CD4-positive, alpha-beta memory T cell (primary cell): Measurements from ENCODE around the gene CHDH. TPM values are rescaled to one million over a fixed set of nuclear protein-coding genes. Genes with fewer than 3 reads are reported as not detected.
A peak's percentile ranks its signal among the peaks of the same experiment; 100 is the strongest.

ENCODE experiments used
- CTCF ChIA-PET: fragments of 350-600 bp; sonication (Branson Sonifier 250); formaldehyde crosslinking; loops from one replicate; lab custom pipeline; 2021; ENCODE audit warnings: inconsistent platforms; ENCODE audit not compliant: partially characterized antibody; lab: Charles Lee
- POLR2A ChIA-PET: fragments of 350-600 bp; sonication (Branson Sonifier 250); formaldehyde crosslinking; loops from one replicate; lab custom pipeline; 2021; ENCODE audit not compliant: partially characterized antibody; lab: Charles Lee
- DNase-seq, 5 donors: peaks; one replicate each; pipeline versions ENCODE4 v3.0.0 to v3.0.0-alpha.2; 2020 to 2022; ENCODE audit warnings: mixed read lengths in 1 of 5
- H3K27ac ChIP-seq: one replicate; pipeline ENCODE4 v1.7.0; 2013; ENCODE audit warnings: low read depth, low read length
- H3K27me3 ChIP-seq: 2 replicates; pipeline ENCODE4 v1.7.0; 2013; ENCODE audit warnings: mild to moderate bottlenecking, low read length, moderate library complexity; ENCODE audit not compliant: insufficient read depth
- H3K36me3 ChIP-seq: 2 replicates; pipeline ENCODE4 v1.7.0; 2013; ENCODE audit warnings: mild to moderate bottlenecking, low read length, moderate library complexity; ENCODE audit not compliant: insufficient read depth
- H3K4me1 ChIP-seq: 2 replicates; pipeline ENCODE4 v1.7.0; 2013; ENCODE audit warnings: mild to moderate bottlenecking, low read length, moderate library complexity; ENCODE audit not compliant: insufficient read depth
- H3K4me3 ChIP-seq, 2 donors: one replicate each; pipeline ENCODE4 v1.7.0; 2013; ENCODE audit warnings: low read length in 2 of 2, mild to moderate bottlenecking in 1 of 2
- H3K9me3 ChIP-seq, 2 donors: one replicate each; pipeline ENCODE4 v1.7.0; 2013; ENCODE audit warnings: low read length in 2 of 2, control low read depth in 1 of 2; ENCODE audit not compliant: control insufficient read depth in 1 of 2
- H3K27ac Mint-ChIP-seq, 7 donors: one replicate each; pipeline ENCODE4 v1.8.0; 2020 to 2021; ENCODE audit warnings: mixed read lengths in 7 of 7, mild to moderate bottlenecking in 6 of 7, inconsistent platforms in 3 of 7, moderate library complexity in 3 of 7
- H3K27me3 Mint-ChIP-seq, 2 donors: one replicate each; pipeline ENCODE4 v1.8.0; 2020 to 2021; ENCODE audit warnings: mixed read lengths in 2 of 2
- H3K36me3 Mint-ChIP-seq, 2 donors: one replicate each; pipeline ENCODE4 v1.8.0; 2020 to 2021; ENCODE audit warnings: mixed read lengths in 2 of 2, inconsistent platforms in 1 of 2, mild to moderate bottlenecking in 1 of 2
- H3K4me1 Mint-ChIP-seq, 4 donors: one replicate each; pipeline ENCODE4 v1.8.0; 2020 to 2021; ENCODE audit warnings: mixed read lengths in 4 of 4, mild to moderate bottlenecking in 1 of 4
- H3K4me3 Mint-ChIP-seq, 8 donors: one replicate each; pipeline ENCODE4 v1.8.0; 2020 to 2021; ENCODE audit warnings: mixed read lengths in 8 of 8, mild to moderate bottlenecking in 7 of 8, moderate library complexity in 6 of 8, inconsistent platforms in 3 of 8
- H3K9me3 Mint-ChIP-seq, 8 donors: one replicate each; pipeline ENCODE4 v1.8.0; 2020 to 2021; ENCODE audit warnings: mixed read lengths in 8 of 8, mild to moderate bottlenecking in 5 of 8, inconsistent platforms in 3 of 8, moderate library complexity in 1 of 8
- intact Hi-C: fragments of 100-400 bp; cut with micrococcal nuclease; formaldehyde crosslinking; loops from one replicate; pipeline ENCODE4 v1.15.1; 2023
- polyA plus RNA-seq, 2 donors: library from polyadenylated mRNA; unstranded; fragments of 300-500 nt; fragmentation: Illumina TruSeq; gene quantifications; one replicate each; pipeline ENCODE4 v1.2.3, GENCODE V29; 2021
- total RNA-seq, 2 experiments: library from RNA; stranded (reverse); gene quantifications; one replicate each; pipeline ENCODE4 v1.2.3, GENCODE V29; 2021

Gene CHDH
- total and polyA plus RNA-seq, 4 experiments from 2014 or later = 0.23 to 0.67 (median 0.47) TPM; not detected in 1

GRCh38 chr3:53818221-53819162 lies 27.7 kb downstream of the CHDH start:
- intact Hi-C loops = no loop called here
- CTCF ChIA-PET = no interaction called here

GRCh38 chr3:53817809-53818208 lies 28.4 kb downstream of the CHDH start:
- CTCF ChIA-PET = no interaction called here

More at GRCh38 chr3:53818221-53819162, 27.7 kb downstream of the CHDH start:
- Histone ChIP-seq H3K9me3 (no peaks in the 10 kb centered on the region), H3K4me3 (no peak overlapping the region), H3K27me3 (no peaks in the 10 kb centered on the region), H3K36me3 (no peaks in the 10 kb centered on the region), H3K27ac (no peak overlapping the region), H3K4me1 (no peaks in the 10 kb centered on the region)
- no peaks in the 10 kb centered on the region for H3K9me3 Mint-ChIP-seq
- DNase-seq = no peak
- H3K4me1 Mint-ChIP-seq = no peaks in the 10 kb centered on the region
- POLR2A ChIA-PET = no interaction called here
- peak overlapping the region in 2 of 8 donors; percentile 18 to 47 for H3K4me3 Mint-ChIP-seq
- peaks cover 0 to 4% of the 10 kb centered on the region in 2 donors for H3K27me3 Mint-ChIP-seq
- H3K27ac Mint-ChIP-seq = no peak overlapping the region
- H3K36me3 Mint-ChIP-seq = no peaks in the 10 kb centered on the region

GRCh38 chr3:53817211-53817610 lies 29.0 kb downstream of the CHDH start:
- H3K9me3 ChIP-seq = no peaks in the 10 kb centered on the region
- H3K4me1 ChIP-seq = no peaks in the 10 kb centered on the region
- no peak overlapping the region for H3K4me3 ChIP-seq
- no peaks in the 10 kb centered on the region for H3K36me3 ChIP-seq
- ChIA-PET POLR2A (no interaction called here), CTCF (no interaction called here)
- Mint-ChIP-seq H3K27ac (no peak overlapping the region), H3K4me1 (no peaks in the 10 kb centered on the region), H3K9me3 (no peaks in the 10 kb centered on the region), H3K4me3 (no peak overlapping the region), H3K36me3 (no peaks in the 10 kb centered on the region), H3K27me3 (peaks cover 0 to 4% of the 10 kb centered on the region in 2 donors)
- no peak for DNase-seq
- intact Hi-C loops = no loop called here
- H3K27ac ChIP-seq = no peak overlapping the region
- H3K27me3 ChIP-seq = no peaks in the 10 kb centered on the region

More at GRCh38 chr3:53817809-53818208, 28.4 kb downstream of the CHDH start:
- H3K27me3 ChIP-seq = no peaks in the 10 kb centered on the region
- intact Hi-C loops = no loop called here
- no peak overlapping the region for H3K27ac Mint-ChIP-seq
- no peaks in the 10 kb centered on the region for H3K36me3 ChIP-seq
- H3K9me3 ChIP-seq = no peaks in the 10 kb centered on the region
- H3K4me1 Mint-ChIP-seq = no peaks in the 10 kb centered on the region
- no peaks in the 10 kb centered on the region for H3K9me3 Mint-ChIP-seq
- no peak for DNase-seq
- POLR2A ChIA-PET = no interaction called here
- peak overlapping the region in 2 of 8 donors; percentile 18 to 47 for H3K4me3 Mint-ChIP-seq
- H3K4me1 ChIP-seq = no peaks in the 10 kb centered on the region
- H3K27ac ChIP-seq = no peak overlapping the region
- no peaks in the 10 kb centered on the region for H3K36me3 Mint-ChIP-seq
- no peak overlapping the region for H3K4me3 ChIP-seq
- H3K27me3 Mint-ChIP-seq = peaks cover 0 to 4% of the 10 kb centered on the region in 2 donors

GRCh38 chr3:53816425-53816824 lies 29.8 kb downstream of the CHDH start:
- no peaks in the 10 kb centered on the region for H3K9me3 ChIP-seq

GRCh38 chr3:53815651-53816050 lies 30.6 kb downstream of the CHDH start:
- no peak overlapping the region for H3K27ac Mint-ChIP-seq
- no peaks in the 10 kb centered on the region for H3K36me3 Mint-ChIP-seq
- H3K4me3 ChIP-seq = no peak overlapping the region
- H3K27me3 ChIP-seq = no peaks in the 10 kb centered on the region
- no peaks in the 10 kb centered on the region for H3K4me1 Mint-ChIP-seq
- intact Hi-C loops = no loop called here
- H3K4me3 Mint-ChIP-seq = no peak overlapping the region
- POLR2A ChIA-PET = no interaction called here
- no peaks in the 10 kb centered on the region for H3K9me3 Mint-ChIP-seq
- H3K9me3 ChIP-seq = no peaks in the 10 kb centered on the region
- H3K27me3 Mint-ChIP-seq = peaks cover 0 to 4% of the 10 kb centered on the region in 2 donors
- H3K27ac ChIP-seq = no peak overlapping the region
- H3K4me1 ChIP-seq = no peaks in the 10 kb centered on the region
- H3K36me3 ChIP-seq = no peaks in the 10 kb centered on the region
- no peak for DNase-seq
- CTCF ChIA-PET = no interaction called here

More at GRCh38 chr3:53816425-53816824, 29.8 kb downstream of the CHDH start:
- H3K36me3 Mint-ChIP-seq = no peaks in the 10 kb centered on the region
- no peaks in the 10 kb centered on the region for H3K4me1 ChIP-seq
- no peak overlapping the region for H3K4me3 Mint-ChIP-seq
- no peaks in the 10 kb centered on the region for H3K4me1 Mint-ChIP-seq
- peaks cover 0 to 4% of the 10 kb centered on the region in 2 donors for H3K27me3 Mint-ChIP-seq
- no peak overlapping the region for H3K27ac ChIP-seq
- H3K36me3 ChIP-seq = no peaks in the 10 kb centered on the region
- intact Hi-C loops = no loop called here
- CTCF ChIA-PET = no interaction called here
- H3K27ac Mint-ChIP-seq = no peak overlapping the region
- H3K4me3 ChIP-seq = no peak overlapping the region
- no peaks in the 10 kb centered on the region for H3K9me3 Mint-ChIP-seq
- POLR2A ChIA-PET = no interaction called here
- no peaks in the 10 kb centered on the region for H3K27me3 ChIP-seq
- DNase-seq = no peak

GRCh38 chr3:53815067-53815466 lies 31.2 kb downstream of the CHDH start:
- Mint-ChIP-seq H3K9me3 (no peaks in the 10 kb centered on the region), H3K36me3 (no peaks in the 10 kb centered on the region), H3K27ac (no peak overlapping the region), H3K27me3 (peaks cover 0 to 4% of the 10 kb centered on the region in 2 donors), H3K4me1 (no peaks in the 10 kb centered on the region), H3K4me3 (no peak overlapping the region)
- intact Hi-C loops = no loop called here
- Histone ChIP-seq H3K27ac (no peak overlapping the region), H3K36me3 (no peaks in the 10 kb centered on the region), H3K4me3 (no peak overlapping the region), H3K27me3 (no peaks in the 10 kb centered on the region), H3K4me1 (no peaks in the 10 kb centered on the region), H3K9me3 (no peaks in the 10 kb centered on the region)
- ChIA-PET CTCF (no interaction called here), POLR2A (no interaction called here)
- DNase-seq = no peak

- no peaks in the 10 kb centered on the region for H3K4me1 ChIP-seq
- ChIA-PET CTCF (no interaction called here), POLR2A (no interaction called here)
- peaks cover 0 to 4% of the 10 kb centered on the region in 2 donors for H3K27me3 Mint-ChIP-seq
- H3K4me1 Mint-ChIP-seq = no peaks in the 10 kb centered on the region
- H3K9me3 Mint-ChIP-seq = no peaks in the 10 kb centered on the region
- no peak overlapping the region for H3K27ac ChIP-seq
- no peak overlapping the region for H3K27ac Mint-ChIP-seq
- H3K36me3 Mint-ChIP-seq = no peaks in the 10 kb centered on the region
- H3K4me3 ChIP-seq = no peak overlapping the region
- no peak for DNase-seq
- intact Hi-C loops = no loop called here
- no peaks in the 10 kb centered on the region for H3K9me3 ChIP-seq
- H3K36me3 ChIP-seq = no peaks in the 10 kb centered on the region
- H3K27me3 ChIP-seq = no peaks in the 10 kb centered on the region
- no peak overlapping the region for H3K4me3 Mint-ChIP-seq
These were observed 32.3 kb downstream of the CHDH start for GRCh38 chr3:53813876-53814275.
